HG03066 (cell line): ENCODE results near the gene SELENOK.

Experiments used
- ATAC-seq: cut with Tn5 transposase; IDR thresholded peaks from one replicate; pipeline ENCODE4 v1.9.1; 2021; ENCODE audit warnings: low read depth; ENCODE audit not compliant: unreplicated experiment

The SELENOK gene

GRCh38 chr3:53884623-53885022 is 7.0 kb downstream of the SELENOK start:
- ATAC-seq: no peak

- ATAC-seq: no peak
Observed at GRCh38 chr3:53883008-53883407, 8.7 kb downstream of the SELENOK start.

GRCh38 chr3:53881691-53882593 is 9.7 kb downstream of the SELENOK start, which contains the start of gene ACTR8:
ACTR8 (minus strand) TSS chr3:53882152; CDS start chr3:53882101, 51 bp downstream.
- ATAC-seq: peak; percentile 81

GRCh38 chr3:53880396-53881345 is 11.0 kb downstream of the SELENOK start:
- no peak for ATAC-seq

- ATAC-seq: peak; percentile 58
Observed at GRCh38 chr3:53865732-53866499, 25.7 kb downstream of the SELENOK start.

GRCh38 chr3:53863145-53863544 is 28.5 kb downstream of the SELENOK start:
- no peak for ATAC-seq

- no peak for ATAC-seq
Observed at GRCh38 chr3:53862241-53862640, 29.4 kb downstream of the SELENOK start.

- ATAC-seq: no peak
Observed at GRCh38 chr3:53860196-53860595, 31.5 kb downstream of the SELENOK start.

- no peak for ATAC-seq
Observed at GRCh38 chr3:53859178-53859577, 32.5 kb downstream of the SELENOK start.

- ATAC-seq: no peak
Observed at GRCh38 chr3:53858096-53858741, 33.4 kb downstream of the SELENOK start.

GRCh38 chr3:53856964-53857363 is 34.7 kb downstream of the SELENOK start:
- no peak for ATAC-seq

- no peak for ATAC-seq
Observed at GRCh38 chr3:53850895-53851294, 40.8 kb downstream of the SELENOK start.

GRCh38 chr3:53849916-53850315 is 41.7 kb downstream of the SELENOK start:
- ATAC-seq: no peak

- ATAC-seq: no peak
Observed at GRCh38 chr3:53846851-53847155, 44.9 kb downstream of the SELENOK start.

GRCh38 chr3:53846134-53846850 is 45.4 kb downstream of the SELENOK start, which contains the start of the genes CHDH and IL17RB:
CHDH (minus strand) TSS chr3:53846419; CDS start chr3:53824008, 22,411 bp downstream.
IL17RB (plus strand) TSS chr3:53846568; CDS start chr3:53846589, 21 bp downstream.
- no peak for ATAC-seq

- no peak for ATAC-seq
Observed at GRCh38 chr3:53845881-53846133, 45.9 kb downstream of the SELENOK start.

GRCh38 chr3:53845103-53845880 is 46.4 kb downstream of the SELENOK start:
- ATAC-seq: no peak

GRCh38 chr3:53844262-53845102 is 47.2 kb downstream of the SELENOK start:
- ATAC-seq: no peak
